GM19467 (cell line): ENCODE measurements around the gene ELN.

Source experiments
- ATAC-seq: cut with Tn5 transposase; IDR thresholded peaks from one replicate; pipeline ENCODE4 v1.9.1; 2021; ENCODE audit warnings: mild to moderate bottlenecking, moderate library complexity; ENCODE audit not compliant: unreplicated experiment

The ELN gene

GRCh38 chr7:74092321-74092963, 64.5 kb downstream of the ELN start:
- ATAC-seq = no peak

GRCh38 chr7:74092964-74093471, 65.0 kb downstream of the ELN start:
- peak; percentile 56 for ATAC-seq

GRCh38 chr7:74093671-74094223, 65.8 kb downstream of the ELN start:
- peak; percentile 8 for ATAC-seq

- peak; percentile 47 for ATAC-seq
These were observed 66.5 kb downstream of the ELN start for GRCh38 chr7:74094224-74095101.

- ATAC-seq = no peak
These were observed 67.2 kb downstream of the ELN start for GRCh38 chr7:74095135-74095534.

GRCh38 chr7:74097937-74098614, 70.1 kb downstream of the ELN start:
- ATAC-seq = no peak

GRCh38 chr7:74099031-74099430, 71.1 kb downstream of the ELN start:
- ATAC-seq = no peak

GRCh38 chr7:74101061-74101681, 73.2 kb downstream of the ELN start:
- ATAC-seq = no peak

- ATAC-seq = no peak
These were observed 75.3 kb downstream of the ELN start for GRCh38 chr7:74103219-74103772.

- no peak for ATAC-seq
These were observed 76.7 kb downstream of the ELN start for GRCh38 chr7:74104702-74105101.

GRCh38 chr7:74105992-74106391, 78.0 kb downstream of the ELN start:
- no peak for ATAC-seq

GRCh38 chr7:74106846-74107245, 78.9 kb downstream of the ELN start:
- ATAC-seq = no peak

- no peak for ATAC-seq
These were observed 87.4 kb downstream of the ELN start for GRCh38 chr7:74115326-74115725.

GRCh38 chr7:74116356-74116755, 88.4 kb downstream of the ELN start:
- no peak for ATAC-seq
